HepG2 (cell line): ENCODE data around the gene NT5C. TPM values are rescaled to one million over a fixed set of nuclear protein-coding genes. Genes with fewer than 3 reads are reported as not detected.

Experiments used
- ATAC-seq: fragments of 200-7000 bp; cut with Tn5 transposase; 3 replicates; pipeline ENCODE4 v1.9.1; 2020; ENCODE audit warnings: mild to moderate bottlenecking, moderate library complexity
- BruUV-seq: library from RNA; stranded (reverse); fragments of 400-500 nt; replicated peaks from 2 replicates; lab custom pipeline; 2021; lab: Mats Ljungman, UMichigan
- CTCF ChIA-PET: fragments of 300-600 bp; formaldehyde crosslinking; extraction: SDS; loops from one replicate; lab custom pipeline; 2021; ENCODE audit warnings: low total read pairs, inconsistent platforms, low intra/inter-chr PET ratio; lab: Yijun Ruan, JAX
- POLR2A ChIA-PET: fragments of 350-600 bp; sonication (Branson Sonifier 250); formaldehyde crosslinking; loops from one replicate; lab custom pipeline; 2020; ENCODE audit warnings: antibody characterized with exemption, inconsistent platforms; lab: Yijun Ruan, JAX
- DNase-seq: peaks from one replicate; pipeline ENCODE4 v3.0.0-alpha.2; 2015; ENCODE audit warnings: low spot score
- FAIRE-seq: peaks from 3 replicates; lab custom pipeline; 2011; peaks lifted over from hg19 to GRCh38; lab: Jason Lieb, UNC
- H2AFZ ChIP-seq: one replicate; pipeline ENCODE4 v1.6.1; 2011; ENCODE audit warnings: low read length, inconsistent platforms
- H3K27ac ChIP-seq: fragments of 300-600 bp; 3 replicates; pipeline ENCODE4 v1.8.0; 2011; ENCODE audit warnings: mixed run types, mild to moderate bottlenecking, mixed read lengths, low read length, inconsistent platforms; ENCODE audit not compliant: insufficient read depth; ENCODE audit errors: extremely low read length
- H3K27me3 ChIP-seq, 2 experiments: fragments of 200-600 bp in 1 of 2; 2 replicates in 1 of 2; 3 replicates in 1 of 2; pipeline versions ENCODE4 v1.6.0 to v1.8.0; 2011; ENCODE audit warnings: low read length in 2 of 2, mild to moderate bottlenecking in 2 of 2, moderate library complexity in 2 of 2, inconsistent platforms in 1 of 2; ENCODE audit not compliant: insufficient read depth in 2 of 2, control insufficient read depth in 1 of 2
- H3K36me3 ChIP-seq, 2 experiments: fragments of 200-600 bp in 1 of 2; replicated peaks in 1 of 2; 2 replicates in 1 of 2; 3 replicates in 1 of 2; pipeline versions ENCODE4 v1.5.1 to v1.8.0; 2011; ENCODE audit warnings: low read length in 2 of 2, inconsistent platforms in 1 of 2; ENCODE audit not compliant: insufficient read depth in 2 of 2, control insufficient read depth in 1 of 2
- H3K4me1 ChIP-seq: 2 replicates; pipeline ENCODE4 v1.5.1; 2012; ENCODE audit warnings: low read length, inconsistent platforms; ENCODE audit not compliant: insufficient read depth
- H3K4me2 ChIP-seq: 2 replicates; pipeline ENCODE4 v1.6.0; 2011; ENCODE audit warnings: low read depth, low read length, inconsistent platforms
- H3K4me3 ChIP-seq, 3 experiments: fragments of 200-600 bp in 1 of 3; sonication (generic), shearing (Covaris generic) in 1 of 3; replicated peaks in 1 of 3; 2 replicates each; pipeline ENCODE4 v1.5.1; 2011 to 2016; ENCODE audit warnings: low read length in 3 of 3, inconsistent platforms in 2 of 3, low read depth in 2 of 3, mild to moderate bottlenecking in 2 of 3, control low read depth in 1 of 3, mixed read lengths in 1 of 3; ENCODE audit not compliant: insufficient read depth in 1 of 3
- H3K79me2 ChIP-seq: one replicate; pipeline ENCODE4 v1.6.1; 2011; ENCODE audit warnings: low read length, inconsistent platforms; ENCODE audit not compliant: insufficient read depth
- H3K9ac ChIP-seq: 2 replicates; pipeline ENCODE4 v1.6.0; 2011; ENCODE audit warnings: mild to moderate bottlenecking, low read depth, low read length, inconsistent platforms; ENCODE audit not compliant: insufficient read depth
- H3K9me3 ChIP-seq: 2 replicates; pipeline ENCODE4 v1.5.1; 2012; ENCODE audit warnings: mild to moderate bottlenecking, low read length
- H4K20me1 ChIP-seq: 2 replicates; pipeline ENCODE4 v1.6.0; 2011; ENCODE audit warnings: inconsistent platforms, mild to moderate bottlenecking, low read length, moderate library complexity; ENCODE audit not compliant: insufficient read depth
- CHD4 ChIP-seq: fragments of 200-600 bp; sonication (generic); IDR thresholded peaks from 2 replicates; pipeline ENCODE4 v1.7.0; 2017; ENCODE audit warnings: mild to moderate bottlenecking, low read length, borderline replicate concordance
- HIVEP1 ChIP-seq: sonication (generic); formaldehyde crosslinking; IDR thresholded peaks from 2 replicates; pipeline ENCODE4 v1.4.0; 2020; ENCODE audit warnings: mild to moderate bottlenecking, missing genetic modification reagents
- KAT7 ChIP-seq: IDR thresholded peaks from 2 replicates; pipeline ENCODE4 v1.6.1; 2018; ENCODE audit warnings: borderline replicate concordance, missing compliant biosample characterization
- KDM5B ChIP-seq: sonication (generic); formaldehyde crosslinking; IDR thresholded peaks from 2 replicates; pipeline ENCODE4 v1.4.0; 2020; ENCODE audit warnings: missing genetic modification reagents, mild to moderate bottlenecking, borderline replicate concordance
- NFKB2 ChIP-seq: sonication (generic); formaldehyde crosslinking; IDR thresholded peaks from 2 replicates; pipeline ENCODE4 v1.4.0; 2020; ENCODE audit warnings: missing genetic modification reagents, borderline replicate concordance
- SALL1 ChIP-seq: sonication (generic); formaldehyde crosslinking; IDR thresholded peaks from 2 replicates; pipeline ENCODE4 v1.8.0; 2022; ENCODE audit warnings: mild to moderate bottlenecking, missing genetic modification reagents
- SMAD3 ChIP-seq: sonication (generic); formaldehyde crosslinking; IDR thresholded peaks from 2 replicates; pipeline ENCODE4 v1.4.0; 2020; ENCODE audit warnings: missing genetic modification reagents
- SOX6 ChIP-seq, 2 experiments: fragments of 450-650 bp in 1 of 2; sonication (generic) in 1 of 2; formaldehyde crosslinking in 1 of 2; IDR thresholded peaks; 2 replicates each; pipeline versions ENCODE4 v1.4.0 to v1.6.1; 2017 to 2020; ENCODE audit warnings: antibody characterized with exemption in 1 of 2, mild to moderate bottlenecking in 1 of 2, missing genetic modification reagents in 1 of 2
- TOE1 ChIP-seq: sonication (generic); formaldehyde crosslinking; IDR thresholded peaks from 2 replicates; pipeline ENCODE4 v1.4.0; 2020; ENCODE audit warnings: mild to moderate bottlenecking, missing genetic modification reagents
- ZMYM3 ChIP-seq: sonication (generic); formaldehyde crosslinking; IDR thresholded peaks from 2 replicates; pipeline ENCODE4 v1.5.1; 2020; ENCODE audit warnings: mild to moderate bottlenecking, missing genetic modification reagents
- ZNF563 ChIP-seq: sonication (generic); formaldehyde crosslinking; IDR thresholded peaks from 2 replicates; pipeline ENCODE4 v1.8.0; 2022; ENCODE audit warnings: mild to moderate bottlenecking, moderate library complexity, missing genetic modification reagents
- ZNF777 ChIP-seq: sonication (generic); formaldehyde crosslinking; IDR thresholded peaks from 2 replicates; pipeline ENCODE4 v1.4.0; 2020; ENCODE audit warnings: missing genetic modification reagents
- WGBS: methylation state at CpG from one replicate; pipeline ENCODE4 v1.1.6; 2017; ENCODE audit warnings: low lambda C conversion rate; 5-methylcytosine and 5-hydroxymethylcytosine counted together
- in situ Hi-C: cut with HindIII; loops from 2 replicates; pipeline ENCODE4 v1.10.0; 2017; ENCODE audit warnings: low pct_unique_long_range_greater_than_20kb; ENCODE audit not compliant: extremely low pct_ligation_motif_present
- intact Hi-C: fragments of 100-400 bp; cut with micrococcal nuclease; formaldehyde crosslinking; loops from one replicate; pipeline ENCODE4 v1.10.0; 2022; ENCODE audit not compliant: unreplicated experiment
- polyA plus RNA-seq, 8 experiments: library from polyadenylated mRNA; depleted of rRNA in 3 of 8; stranded (reverse) in 7 of 8; unstranded in 1 of 8; fragments of >200 nt; fragmentation: Illumina TruSeq in 4 of 8; extraction: Trizol in 4 of 8; gene quantifications; 2 replicates each; pipeline versions ENCODE4 v1.2.1 to v1.2.3, GENCODE V29; 2011 to 2016; ENCODE audit warnings: low read depth in 4 of 8, missing spikeins in 1 of 8, mixed read lengths in 1 of 8; ENCODE audit not compliant: insufficient read depth in 1 of 8
- total RNA-seq, 5 experiments: library from RNA; depleted of rRNA; stranded (reverse); fragments of >200 nt; fragmentation: Illumina TruSeq; extraction: Trizol; gene quantifications; 2 replicates each; pipeline ENCODE4 v1.2.3, GENCODE V29; 2016; ENCODE audit warnings: low read depth in 1 of 5
- TF ChIP-seq, protein P1 (sequence below): sonication (generic); formaldehyde crosslinking; IDR thresholded peaks from 2 replicates; pipeline ENCODE4 v1.5.0; 2020; ENCODE audit warnings: mild to moderate bottlenecking, missing genetic modification reagents, borderline replicate concordance
- TF ChIP-seq, protein P2 (sequence below): sonication (generic); formaldehyde crosslinking; IDR thresholded peaks from 2 replicates; pipeline ENCODE4 v1.8.0; 2022; ENCODE audit warnings: missing genetic modification reagents, mild to moderate bottlenecking, borderline replicate concordance
- TF ChIP-seq, protein P3 (sequence below): sonication (generic); formaldehyde crosslinking; IDR thresholded peaks from 2 replicates; pipeline ENCODE4 v1.5.0; 2020; ENCODE audit warnings: missing genetic modification reagents
- TF ChIP-seq, protein P4 (sequence below): IDR thresholded peaks from 2 replicates; pipeline ENCODE4 v1.6.1; 2016; ENCODE audit warnings: control low read depth

The NT5C gene
- total and polyA plus RNA-seq, 2 of the 13 experiments (the other 11 are each of a cell fraction or from before 2014, with no cell fraction given), result 42.8 to 48.6 TPM

DNA sequence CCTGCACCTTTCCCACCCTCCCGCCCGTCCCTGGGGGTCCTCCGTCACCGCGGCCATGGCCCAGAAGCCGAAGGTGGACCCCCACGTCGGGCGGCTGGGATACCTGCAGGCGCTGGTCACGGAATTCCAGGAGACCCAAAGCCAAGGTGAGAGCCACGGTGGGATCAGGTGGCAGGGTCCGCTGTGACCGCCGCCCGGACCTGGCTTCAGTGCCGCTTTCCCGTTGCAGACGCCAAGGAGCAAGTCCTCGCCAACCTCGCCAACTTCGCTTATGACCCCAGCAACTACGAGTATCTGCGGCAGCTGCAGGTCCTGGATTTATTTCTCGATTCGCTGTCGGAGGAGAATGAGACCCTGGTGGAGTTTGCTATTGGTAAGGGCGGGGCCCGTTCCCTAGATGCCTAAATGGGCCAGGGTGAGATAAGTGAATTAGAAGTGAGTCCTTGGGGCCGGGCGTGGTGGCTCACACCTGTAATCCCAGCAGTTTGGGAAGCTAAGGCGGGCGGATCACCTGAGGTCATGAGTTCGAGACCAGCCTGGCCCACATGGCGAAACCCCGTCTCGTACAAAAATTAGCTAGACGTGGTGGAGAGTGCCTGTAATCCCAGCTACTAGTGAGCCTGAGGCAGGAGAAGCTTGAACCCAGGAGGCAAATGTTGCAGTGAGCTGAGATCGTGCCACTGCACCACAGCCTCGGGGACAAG, 21.2 kb downstream of the NT5C start:
- Histone ChIP-seq H3K4me1 (peaks cover 52% of the 10 kb centered on the region), H3K9me3 (no peaks in the 10 kb centered on the region), H3K4me3 (peak overlapping the region; percentile 69 to 87 (median 79)), H3K36me3 (peaks cover 0 to 3% of the 10 kb centered on the region in 2 experiments; a peak in 3 of 5 replicates), H3K27me3 (peaks cover 0 to 3% of the 10 kb centered on the region in 2 experiments; a peak in 1 of 5 replicates), H2AFZ (peak overlapping the region; percentile 82), H3K4me2 (peak overlapping the region; percentile 95), H4K20me1 (no peaks in the 10 kb centered on the region), H3K79me2 (peaks cover 8% of the 10 kb centered on the region), H3K27ac (no peak overlapping the region), H3K9ac (peak overlapping the region; percentile 71; the same call in 1 of the 2 replicates)
- ChIA-PET CTCF (interaction anchor here (1.6 kb wide), 1 partner anchor 41 kb away, joined by 6 read pairs; no protein-coding TSS in a partner anchor), POLR2A (interaction anchor here (0.6 to 2.0 kb wide), 28 partner anchors 9 to 151 kb away, joined by 3 to 14 read pairs (median 6); partner anchors contain the start of genes ATP5PD, CDR2L, GGA3 and JPT1)
- intact Hi-C loops (loop anchor here (5.0 kb wide), 1 partner anchor 127 kb away; no protein-coding TSS in a partner anchor), in situ Hi-C loops (loop anchor here (5.0 kb wide), 1 partner anchor 302 kb away; no protein-coding TSS in a partner anchor)
- FAIRE-seq (peak; percentile 18), ATAC-seq (peak; percentile 17), DNase-seq (no peak)
- BruUV-seq, result no TSS peak
- WGBS, result 34% methylated on average over 33 of the region's 40 CpGs
- no peak for TF ChIP-seq TOE1 (CRISPR knock-in tag)
- peak; percentile 90 for TF ChIP-seq ZMYM3 (CRISPR knock-in tag)
- TF ChIP-seq HIVEP1 (CRISPR knock-in tag), result peak; percentile 66; the same call in 1 of the 2 replicates
- TF ChIP-seq, protein P1, sequence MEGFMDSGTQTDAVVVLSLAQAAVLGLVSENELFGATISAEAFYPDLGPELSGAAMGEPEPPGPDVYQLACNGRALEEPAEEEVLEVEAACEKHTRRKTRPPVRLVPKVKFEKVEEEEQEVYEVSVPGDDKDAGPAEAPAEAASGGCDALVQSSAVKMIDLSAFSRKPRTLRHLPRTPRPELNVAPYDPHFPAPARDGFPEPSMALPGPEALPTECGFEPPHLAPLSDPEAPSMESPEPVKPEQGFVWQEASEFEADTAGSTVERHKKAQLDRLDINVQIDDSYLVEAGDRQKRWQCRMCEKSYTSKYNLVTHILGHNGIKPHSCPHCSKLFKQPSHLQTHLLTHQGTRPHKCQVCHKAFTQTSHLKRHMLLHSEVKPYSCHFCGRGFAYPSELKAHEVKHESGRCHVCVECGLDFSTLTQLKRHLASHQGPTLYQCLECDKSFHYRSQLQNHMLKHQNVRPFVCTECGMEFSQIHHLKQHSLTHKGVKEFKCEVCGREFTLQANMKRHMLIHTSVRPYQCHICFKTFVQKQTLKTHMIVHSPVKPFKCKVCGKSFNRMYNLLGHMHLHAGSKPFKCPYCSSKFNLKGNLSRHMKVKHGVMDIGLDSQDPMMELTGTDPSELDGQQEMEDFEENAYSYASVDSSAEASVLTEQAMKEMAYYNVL (CRISPR knock-in tag), result 0 out of 2 replicates have a peak, but pooled peaks have one; percentile 36
- TF ChIP-seq SMAD3, result 0 out of 2 replicates have a peak, but pooled peaks have one; percentile 22
- TF ChIP-seq KAT7 (CRISPR knock-in tag), result peak; percentile 21; the same call in 1 of the 2 replicates
- TF ChIP-seq CHD4, result peak; percentile 85
- TF ChIP-seq NFKB2 (CRISPR knock-in tag), result peak; percentile 5; the same call in 1 of the 2 replicates
- 0 out of 2 replicates have a peak, but pooled peaks have one; percentile 11 for TF ChIP-seq SALL1 (CRISPR knock-in tag)
- no peak for TF ChIP-seq ZNF563 (CRISPR knock-in tag)
- TF ChIP-seq ZNF777 (CRISPR knock-in tag), result peak; percentile 65; the same call in 1 of the 2 replicates
- TF ChIP-seq, protein P2, sequence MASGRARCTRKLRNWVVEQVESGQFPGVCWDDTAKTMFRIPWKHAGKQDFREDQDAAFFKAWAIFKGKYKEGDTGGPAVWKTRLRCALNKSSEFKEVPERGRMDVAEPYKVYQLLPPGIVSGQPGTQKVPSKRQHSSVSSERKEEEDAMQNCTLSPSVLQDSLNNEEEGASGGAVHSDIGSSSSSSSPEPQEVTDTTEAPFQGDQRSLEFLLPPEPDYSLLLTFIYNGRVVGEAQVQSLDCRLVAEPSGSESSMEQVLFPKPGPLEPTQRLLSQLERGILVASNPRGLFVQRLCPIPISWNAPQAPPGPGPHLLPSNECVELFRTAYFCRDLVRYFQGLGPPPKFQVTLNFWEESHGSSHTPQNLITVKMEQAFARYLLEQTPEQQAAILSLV (CRISPR knock-in tag), result 0 out of 2 replicates have a peak, but pooled peaks have one; percentile 19
- no peak for TF ChIP-seq SOX6 (IDR thresholded peaks at IDR 0.05)
- TF ChIP-seq SOX6 (CRISPR knock-in tag; IDR thresholded peaks at IDR 0.05), result 0 out of 2 replicates have a peak, but pooled peaks have one; percentile 14
- TF ChIP-seq, protein P3, sequence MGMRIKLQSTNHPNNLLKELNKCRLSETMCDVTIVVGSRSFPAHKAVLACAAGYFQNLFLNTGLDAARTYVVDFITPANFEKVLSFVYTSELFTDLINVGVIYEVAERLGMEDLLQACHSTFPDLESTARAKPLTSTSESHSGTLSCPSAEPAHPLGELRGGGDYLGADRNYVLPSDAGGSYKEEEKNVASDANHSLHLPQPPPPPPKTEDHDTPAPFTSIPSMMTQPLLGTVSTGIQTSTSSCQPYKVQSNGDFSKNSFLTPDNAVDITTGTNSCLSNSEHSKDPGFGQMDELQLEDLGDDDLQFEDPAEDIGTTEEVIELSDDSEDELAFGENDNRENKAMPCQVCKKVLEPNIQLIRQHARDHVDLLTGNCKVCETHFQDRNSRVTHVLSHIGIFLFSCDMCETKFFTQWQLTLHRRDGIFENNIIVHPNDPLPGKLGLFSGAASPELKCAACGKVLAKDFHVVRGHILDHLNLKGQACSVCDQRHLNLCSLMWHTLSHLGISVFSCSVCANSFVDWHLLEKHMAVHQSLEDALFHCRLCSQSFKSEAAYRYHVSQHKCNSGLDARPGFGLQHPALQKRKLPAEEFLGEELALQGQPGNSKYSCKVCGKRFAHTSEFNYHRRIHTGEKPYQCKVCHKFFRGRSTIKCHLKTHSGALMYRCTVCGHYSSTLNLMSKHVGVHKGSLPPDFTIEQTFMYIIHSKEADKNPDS (CRISPR knock-in tag), result 0 out of 2 replicates have a peak, but pooled peaks have one; percentile 3
- TF ChIP-seq KDM5B (CRISPR knock-in tag), result peak; percentile 60; the same call in 1 of the 2 replicates
- TF ChIP-seq, protein P4, sequence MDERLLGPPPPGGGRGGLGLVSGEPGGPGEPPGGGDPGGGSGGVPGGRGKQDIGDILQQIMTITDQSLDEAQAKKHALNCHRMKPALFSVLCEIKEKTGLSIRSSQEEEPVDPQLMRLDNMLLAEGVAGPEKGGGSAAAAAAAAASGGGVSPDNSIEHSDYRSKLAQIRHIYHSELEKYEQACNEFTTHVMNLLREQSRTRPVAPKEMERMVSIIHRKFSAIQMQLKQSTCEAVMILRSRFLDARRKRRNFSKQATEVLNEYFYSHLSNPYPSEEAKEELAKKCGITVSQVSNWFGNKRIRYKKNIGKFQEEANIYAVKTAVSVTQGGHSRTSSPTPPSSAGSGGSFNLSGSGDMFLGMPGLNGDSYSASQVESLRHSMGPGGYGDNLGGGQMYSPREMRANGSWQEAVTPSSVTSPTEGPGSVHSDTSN, result no peak
